Ectodermal cell (in vitro differentiated cells): ENCODE data around the gene HSD3B1.

Source experiments
- H3K27ac ChIP-seq: 2 replicates; pipeline ENCODE4 v1.7.0; 2013; ENCODE audit warnings: mild to moderate bottlenecking, low read depth, low read length; ENCODE audit not compliant: insufficient read depth, poor library complexity, severe bottlenecking
- H3K27me3 ChIP-seq: 2 replicates; pipeline ENCODE4 v1.7.0; 2013; ENCODE audit warnings: mild to moderate bottlenecking, low read length; ENCODE audit not compliant: insufficient read depth, control insufficient read depth, poor library complexity, severe bottlenecking
- H3K36me3 ChIP-seq: one replicate; pipeline ENCODE4 v1.7.0; 2013; ENCODE audit warnings: low read length; ENCODE audit not compliant: control insufficient read depth, insufficient read depth
- H3K4me1 ChIP-seq: one replicate; pipeline ENCODE4 v1.7.0; 2013; ENCODE audit warnings: low read length; ENCODE audit not compliant: control insufficient read depth, insufficient read depth
- H3K4me3 ChIP-seq: 2 replicates; pipeline ENCODE4 v1.7.0; 2013; ENCODE audit warnings: low read depth, low read length, control low read depth; ENCODE audit not compliant: insufficient read depth
- H3K9me3 ChIP-seq: 2 replicates; pipeline ENCODE4 v1.7.0; 2013; ENCODE audit warnings: mild to moderate bottlenecking, low read length, moderate library complexity; ENCODE audit not compliant: control insufficient read depth
- WGBS, 2 experiments: methylation state at CpG; one replicate each; pipeline ENCODE4 v1.1.7; 2013; ENCODE audit warnings: missing lambda C conversion rate in 2 of 2; 5-methylcytosine and 5-hydroxymethylcytosine counted together

HSD3B1 gene

GRCh38 chr1:119472080-119472818 lies 34.8 kb upstream of the HSD3B1 start:
- Histone ChIP-seq H3K36me3 (no peaks in the 10 kb centered on the region), H3K4me3 (no peak overlapping the region), H3K27me3 (no peaks in the 10 kb centered on the region), H3K27ac (no peak overlapping the region), H3K9me3 (no peaks in the 10 kb centered on the region), H3K4me1 (no peaks in the 10 kb centered on the region)
- 90% methylated on average over 5 of the region's 5 CpGs for WGBS, 2 experiments

- H3K9me3 ChIP-seq = no peaks in the 10 kb centered on the region
- WGBS, 2 experiments = 83 to 91% methylated on average over 3 of the region's 3 CpGs
These were observed 34.2 kb upstream of the HSD3B1 start for GRCh38 chr1:119472819-119473175.

GRCh38 chr1:119475866-119476439 lies 31.1 kb upstream of the HSD3B1 start:
- Histone ChIP-seq H3K36me3 (no peaks in the 10 kb centered on the region), H3K4me1 (no peaks in the 10 kb centered on the region), H3K27me3 (no peaks in the 10 kb centered on the region), H3K4me3 (no peak overlapping the region), H3K9me3 (no peaks in the 10 kb centered on the region), H3K27ac (no peak overlapping the region)
- WGBS, 2 experiments = 33 to 35% methylated on average over 9 of the region's 9 CpGs

More at GRCh38 chr1:119472819-119473175, 34.2 kb upstream of the HSD3B1 start:
- no peaks in the 10 kb centered on the region for H3K4me1 ChIP-seq
- H3K27me3 ChIP-seq = no peaks in the 10 kb centered on the region
- no peak overlapping the region for H3K27ac ChIP-seq
- H3K4me3 ChIP-seq = no peak overlapping the region
- H3K36me3 ChIP-seq = no peaks in the 10 kb centered on the region

GRCh38 chr1:119477710-119478109 lies 29.3 kb upstream of the HSD3B1 start:
- 91% methylated on average over 5 of the region's 5 CpGs for WGBS, 2 experiments

GRCh38 chr1:119480175-119480574 lies 26.8 kb upstream of the HSD3B1 start:
- Histone ChIP-seq H3K36me3 (no peaks in the 10 kb centered on the region), H3K4me3 (no peak overlapping the region), H3K27me3 (no peaks in the 10 kb centered on the region), H3K27ac (no peak overlapping the region), H3K4me1 (no peaks in the 10 kb centered on the region), H3K9me3 (no peaks in the 10 kb centered on the region)
- 88 to 90% methylated on average over 2 of the region's 2 CpGs for WGBS, 2 experiments

More at GRCh38 chr1:119477710-119478109, 29.3 kb upstream of the HSD3B1 start:
- Histone ChIP-seq H3K4me1 (no peaks in the 10 kb centered on the region), H3K27ac (no peak overlapping the region), H3K4me3 (no peak overlapping the region), H3K9me3 (no peaks in the 10 kb centered on the region), H3K27me3 (no peaks in the 10 kb centered on the region), H3K36me3 (no peaks in the 10 kb centered on the region)

GRCh38 chr1:119481951-119482350 lies 25.1 kb upstream of the HSD3B1 start:
- Histone ChIP-seq H3K36me3 (no peaks in the 10 kb centered on the region), H3K27me3 (no peaks in the 10 kb centered on the region), H3K4me1 (no peaks in the 10 kb centered on the region), H3K27ac (no peak overlapping the region), H3K9me3 (no peaks in the 10 kb centered on the region), H3K4me3 (no peak overlapping the region)

- Histone ChIP-seq H3K36me3 (no peaks in the 10 kb centered on the region), H3K27me3 (no peaks in the 10 kb centered on the region), H3K4me3 (no peak overlapping the region), H3K9me3 (no peaks in the 10 kb centered on the region), H3K4me1 (no peaks in the 10 kb centered on the region), H3K27ac (no peak overlapping the region)
- 83 to 89% methylated on average over 6 of the region's 6 CpGs for WGBS, 2 experiments
These were observed 24.2 kb upstream of the HSD3B1 start for GRCh38 chr1:119482517-119483425.

- H3K4me3 ChIP-seq = no peak overlapping the region
- H3K27me3 ChIP-seq = no peaks in the 10 kb centered on the region
- 86 to 91% methylated on average over 6 of the region's 6 CpGs for WGBS, 2 experiments
- no peaks in the 10 kb centered on the region for H3K4me1 ChIP-seq
- peak overlapping the region; percentile 26 for H3K27ac ChIP-seq
- no peaks in the 10 kb centered on the region for H3K9me3 ChIP-seq
- H3K36me3 ChIP-seq = no peaks in the 10 kb centered on the region
These were observed 23.4 kb upstream of the HSD3B1 start for GRCh38 chr1:119483441-119484200.

- Histone ChIP-seq H3K27ac (no peak overlapping the region), H3K4me1 (no peaks in the 10 kb centered on the region), H3K9me3 (no peaks in the 10 kb centered on the region), H3K36me3 (no peaks in the 10 kb centered on the region), H3K27me3 (no peaks in the 10 kb centered on the region), H3K4me3 (no peak overlapping the region)
- 91 to 93% methylated on average over 4 of the region's 4 CpGs for WGBS, 2 experiments
These were observed 21.8 kb upstream of the HSD3B1 start for GRCh38 chr1:119485201-119485600.
